Uterus (tissue), 2 donors: ENCODE data around the gene HSPG2.

Experiments used
- CTCF ChIP-seq, 4 experiments: fragments of 200-600 bp in 2 of 4; fragments of 450-650 bp in 2 of 4; sonication (generic) in 2 of 4; IDR thresholded peaks; one replicate each; pipeline ENCODE4 v1.5.1; 2016 to 2019; ENCODE audit warnings: antibody characterized with exemption in 4 of 4, mild to moderate bottlenecking in 2 of 4, moderate library complexity in 1 of 4
- POLR2A ChIP-seq, 2 donors: fragments of 450-650 bp; IDR thresholded peaks; one replicate each; pipeline ENCODE4 v1.6.1; 2016; ENCODE audit warnings: antibody characterized with exemption in 2 of 2, mild to moderate bottlenecking in 1 of 2, moderate library complexity in 1 of 2

- TF ChIP-seq CTCF (IDR thresholded peaks at IDR 0.05) (no peak), POLR2A (IDR thresholded peaks at IDR 0.05) (no peak)
Measured at GRCh38 chr1:21845646-21846641, 91.2 kb downstream of the HSPG2 start.
